ENCODE results near the gene ARHGAP27. TPM values are rescaled to one million over a fixed set of nuclear protein-coding genes. Genes with fewer than 3 reads are reported as not detected.

Gene ARHGAP27
- total and polyA plus RNA-seq, 9 of the 15 experiments (the other 6 are each of a cell fraction or from before 2014, with no cell fraction given), result 0.04 to 4.6 (median 2.1) TPM

GRCh38 chr17:45394913-45395568 is 37.6 kb downstream of the ARHGAP27 start (continued):
- TF ChIP-seq FOXA3 (CRISPR knock-in tag; conservative IDR thresholded peaks at IDR 0.05 in 1 of 2, IDR thresholded peaks at IDR 0.05 in 1 of 2) (0 out of 4 replicates have a peak, but pooled peaks of 1 of the 2 experiments have one; percentile 10), MCM2 (IDR thresholded peaks at IDR 0.05; ENCODE audit: low read depth) (no peak), PATZ1 (CRISPR knock-in tag; IDR thresholded peaks at IDR 0.05; ENCODE audit: borderline replicate concordance) (no peak), ZNF133 (CRISPR knock-in tag; IDR thresholded peaks at IDR 0.05) (no peak), ELK1 (CRISPR knock-in tag; IDR thresholded peaks at IDR 0.05) (no peak), ZNF780A (CRISPR knock-in tag; IDR thresholded peaks at IDR 0.05) (no peak), CREM (IDR thresholded peaks at IDR 0.05; ENCODE audit: low read depth) (peak; percentile 91), CSDE1 (IDR thresholded peaks at IDR 0.05) (no peak), IRF1 (CRISPR knock-in tag; IDR thresholded peaks at IDR 0.05; ENCODE audit: borderline replicate concordance) (no peak), ZNF318 (IDR thresholded peaks at IDR 0.05; ENCODE audit: borderline replicate concordance in 1 of 2, low read depth in 1 of 2) (no peak)
